Retinal pigment epithelial cell (primary cell): ENCODE measurements around the gene TMEM115.

Experiments used
- DNase-seq: peaks from one replicate; pipeline ENCODE4 v3.0.0-alpha.2; 2010; ENCODE audit warnings: low read depth
- H3K4me3 ChIP-seq: 2 replicates; pipeline ENCODE4 v1.5.1; 2011; ENCODE audit warnings: mild to moderate bottlenecking, low read length, control low read depth, moderate library complexity
- TF ChIP-seq, protein P1 (sequence below): conservative IDR thresholded peaks from 2 replicates; pipeline ENCODE4 v1.5.1; 2011; ENCODE audit warnings: low read depth, low read length, control low read depth, inconsistent platforms

TMEM115 gene

DNA sequence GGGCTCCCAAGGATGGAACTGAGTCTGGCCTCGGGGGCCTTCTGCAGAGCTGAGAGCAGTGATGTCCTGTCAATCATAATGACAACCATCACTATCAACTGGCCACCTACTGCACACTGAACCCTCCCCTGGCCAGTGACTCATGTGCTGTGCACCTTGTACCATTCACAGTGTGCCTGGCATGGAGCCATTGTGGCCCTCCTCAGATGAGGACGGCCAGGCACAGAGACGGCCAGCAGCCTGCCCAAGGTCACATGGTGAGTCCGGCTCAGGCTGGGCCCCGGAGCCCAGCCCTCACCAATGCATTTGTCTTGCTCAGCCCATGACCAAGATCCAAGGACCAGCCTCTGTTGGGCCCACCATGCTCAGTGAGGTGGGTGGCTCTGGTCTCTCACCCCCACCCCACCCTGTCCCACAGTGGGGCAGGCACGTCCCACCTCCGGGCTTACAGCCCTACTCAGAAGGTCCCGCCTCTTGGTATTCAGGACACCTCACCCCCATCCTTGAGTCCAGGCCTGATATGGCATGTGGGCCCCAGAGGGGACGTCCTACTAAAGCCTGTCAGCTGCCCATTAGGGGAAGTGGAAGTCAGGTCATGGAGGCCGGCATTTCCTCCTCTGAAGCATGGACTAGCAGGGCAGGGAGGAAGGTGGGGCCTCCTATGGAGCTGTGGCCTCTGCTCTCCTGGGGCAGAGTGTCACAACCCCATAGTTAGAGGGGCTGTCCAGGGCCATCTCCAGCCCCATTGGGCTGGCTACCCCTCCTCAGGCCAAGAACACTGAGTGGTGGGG lies 35.9 kb upstream of the TMEM115 start:
- TF ChIP-seq, protein P1, sequence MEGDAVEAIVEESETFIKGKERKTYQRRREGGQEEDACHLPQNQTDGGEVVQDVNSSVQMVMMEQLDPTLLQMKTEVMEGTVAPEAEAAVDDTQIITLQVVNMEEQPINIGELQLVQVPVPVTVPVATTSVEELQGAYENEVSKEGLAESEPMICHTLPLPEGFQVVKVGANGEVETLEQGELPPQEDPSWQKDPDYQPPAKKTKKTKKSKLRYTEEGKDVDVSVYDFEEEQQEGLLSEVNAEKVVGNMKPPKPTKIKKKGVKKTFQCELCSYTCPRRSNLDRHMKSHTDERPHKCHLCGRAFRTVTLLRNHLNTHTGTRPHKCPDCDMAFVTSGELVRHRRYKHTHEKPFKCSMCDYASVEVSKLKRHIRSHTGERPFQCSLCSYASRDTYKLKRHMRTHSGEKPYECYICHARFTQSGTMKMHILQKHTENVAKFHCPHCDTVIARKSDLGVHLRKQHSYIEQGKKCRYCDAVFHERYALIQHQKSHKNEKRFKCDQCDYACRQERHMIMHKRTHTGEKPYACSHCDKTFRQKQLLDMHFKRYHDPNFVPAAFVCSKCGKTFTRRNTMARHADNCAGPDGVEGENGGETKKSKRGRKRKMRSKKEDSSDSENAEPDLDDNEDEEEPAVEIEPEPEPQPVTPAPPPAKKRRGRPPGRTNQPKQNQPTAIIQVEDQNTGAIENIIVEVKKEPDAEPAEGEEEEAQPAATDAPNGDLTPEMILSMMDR = no peak
- no peak for DNase-seq
- H3K4me3 ChIP-seq = no peak overlapping the region

DNA sequence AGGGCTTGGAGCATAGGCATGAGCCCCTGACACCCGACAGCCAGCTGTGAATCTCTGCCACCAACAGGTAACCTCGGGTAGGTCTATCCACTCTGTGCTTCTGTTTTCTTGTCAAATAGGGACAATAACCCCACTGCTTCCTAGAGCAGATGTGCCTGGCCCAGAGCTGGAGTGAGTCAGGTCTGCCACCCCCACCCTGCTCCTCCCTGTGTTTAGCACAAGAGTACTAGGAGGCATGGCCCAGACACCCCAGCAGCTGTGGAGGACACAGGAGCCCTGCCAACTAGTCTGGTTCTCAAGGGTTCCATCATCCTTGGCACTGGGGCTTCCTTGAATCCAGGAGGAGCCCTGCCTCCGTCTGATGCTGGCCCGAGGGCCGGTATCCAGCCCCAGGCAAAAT lies 33.7 kb upstream of the TMEM115 start:
- no peak overlapping the region for H3K4me3 ChIP-seq
- TF ChIP-seq, protein P1 = no peak
- no peak for DNase-seq

DNA sequence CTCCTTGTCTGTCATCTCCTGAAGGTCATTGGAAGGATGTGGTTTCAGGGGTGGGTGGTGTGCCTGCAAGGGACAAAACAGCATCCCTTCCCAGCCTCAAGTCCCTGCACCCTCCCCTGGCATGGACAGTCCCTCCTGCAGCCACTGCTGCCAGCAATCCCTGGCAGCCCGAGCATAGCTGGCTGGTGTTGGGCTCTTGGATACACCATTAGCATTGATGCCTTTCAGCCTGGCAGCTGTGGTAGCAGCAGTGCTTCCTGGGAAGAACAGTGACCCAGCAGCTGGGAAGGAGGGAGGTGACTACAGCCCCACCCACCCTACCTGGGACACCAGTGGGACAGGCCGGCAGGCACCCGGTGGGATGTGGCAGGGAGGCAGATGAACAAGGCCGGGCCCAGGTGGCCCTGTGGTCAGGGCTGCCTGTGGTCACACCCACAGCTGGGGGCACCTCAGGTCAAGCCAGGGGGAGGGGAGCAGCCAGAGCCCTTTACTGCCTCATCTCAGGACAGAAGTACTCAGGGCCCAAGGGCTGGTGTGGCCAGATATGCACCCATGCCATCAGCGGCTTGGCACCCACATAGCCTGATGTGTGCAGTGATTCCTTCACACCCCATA lies 32.9 kb upstream of the TMEM115 start:
- TF ChIP-seq, protein P1 = no peak
- no peak for DNase-seq

DNA sequence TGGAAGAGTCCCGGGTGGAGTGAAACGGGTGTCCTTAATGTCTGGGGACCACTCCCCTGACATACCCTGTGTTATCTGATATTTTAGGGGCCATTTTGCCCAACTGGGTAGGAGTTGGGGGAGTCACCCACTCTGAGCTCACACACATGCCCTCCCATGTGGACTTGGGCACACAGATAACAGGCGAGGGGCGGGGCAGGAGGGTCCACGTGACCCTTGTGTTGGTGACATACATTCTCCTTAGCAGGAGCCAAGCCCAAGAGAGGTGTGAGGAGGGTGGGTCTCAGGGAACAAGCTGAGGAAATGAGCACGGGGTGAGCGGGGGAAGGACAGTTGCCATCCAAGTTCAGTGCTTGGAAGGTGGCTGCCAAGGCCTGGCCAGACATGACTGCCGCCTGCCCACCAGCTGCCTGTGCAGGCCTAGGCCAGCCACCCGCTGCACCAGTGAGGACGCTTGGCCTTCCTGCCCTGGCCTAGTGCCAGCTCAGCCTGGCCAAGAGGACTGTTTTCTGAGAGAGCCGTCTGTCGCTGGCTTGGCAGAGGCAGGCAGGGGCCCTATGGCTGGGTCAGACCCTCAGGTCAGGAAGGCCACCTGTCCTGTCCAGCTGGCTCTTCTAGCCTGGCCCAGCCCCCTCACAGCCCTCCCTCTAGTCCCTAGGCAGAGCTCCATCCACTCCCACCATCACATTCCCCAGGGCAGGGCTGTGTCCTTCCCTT lies 31.3 kb upstream of the TMEM115 start:
- no peak overlapping the region for H3K4me3 ChIP-seq
- TF ChIP-seq, protein P1 = no peak
- DNase-seq = no peak

More for the DNA sequence above, 32.9 kb upstream of the TMEM115 start:
- no peak overlapping the region for H3K4me3 ChIP-seq

DNA sequence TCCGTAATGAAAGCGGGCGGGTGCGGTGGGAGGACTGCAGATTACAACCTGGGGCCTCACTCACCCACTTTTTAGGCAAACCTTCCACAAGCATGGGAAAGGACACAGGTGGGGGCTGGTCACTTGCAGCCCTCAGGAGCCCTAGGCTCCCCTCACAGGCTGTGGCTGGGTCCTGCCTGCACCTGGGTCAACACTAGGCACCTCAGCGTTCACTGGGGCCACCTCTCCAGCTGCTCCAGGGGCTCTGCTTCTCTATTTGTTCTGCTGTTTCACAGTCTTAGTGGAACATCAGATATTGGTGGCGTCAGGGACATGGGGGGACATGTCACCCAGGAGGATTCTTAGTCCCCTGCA lies 30.1 kb upstream of the TMEM115 start:
- no peak for DNase-seq
- TF ChIP-seq, protein P1 = no peak
- H3K4me3 ChIP-seq = no peak overlapping the region

- H3K4me3 ChIP-seq = no peak overlapping the region
- peak; percentile 16 for DNase-seq
- TF ChIP-seq, protein P1 = no peak
Measured at GRCh38 chr3:50388720-50389413, 29.5 kb upstream of the TMEM115 start.
